T-cell (primary cell): ENCODE data around the gene PDLIM4. TPM values are rescaled to one million over a fixed set of nuclear protein-coding genes. Genes with fewer than 3 reads are reported as not detected.

Source experiments
- ATAC-seq, 4 experiments: fragments of 200-7000 bp in 3 of 4; fragments of 150-1000 bp in 1 of 4; cut with Tn5 transposase; replicated peaks in 1 of 4; 1 replicate in 3 of 4; 2 replicates in 1 of 4; pipeline ENCODE4 v1.10.0; 2021; ENCODE audit warnings: moderate library complexity in 3 of 4, mild to moderate bottlenecking in 2 of 4, moderate number of reproducible peaks in 1 of 4
- CTCF ChIA-PET, 2 donors: fragments of 300-600 bp; sonication (Branson Sonifier 250); formaldehyde crosslinking; loops; one replicate each; lab custom pipeline; 2022; ENCODE audit warnings: antibody characterized with exemption in 2 of 2; lab: Charles Lee
- POLR2A ChIA-PET, 2 donors: fragments of 300-600 bp; sonication (Branson Sonifier 250); formaldehyde crosslinking; loops; one replicate each; lab custom pipeline; 2022; ENCODE audit warnings: antibody characterized with exemption in 2 of 2; lab: Charles Lee
- DNase-seq, 35 experiments: peaks; one replicate each; pipeline versions ENCODE4 v3.0.0 to v3.0.0-alpha.2; 2013 to 2023
- H3K27ac ChIP-seq: one replicate; pipeline ENCODE4 v1.5.1; 2013; ENCODE audit warnings: low read length
- H3K27me3 ChIP-seq, 2 experiments: replicated peaks in 1 of 2; 1 replicate in 1 of 2; 2 replicates in 1 of 2; pipeline versions ENCODE4 v1.6.1 to v1.7.0; 2013; ENCODE audit warnings: low read length in 1 of 2, mixed read lengths in 1 of 2; ENCODE audit not compliant: control insufficient read depth in 2 of 2, insufficient read depth in 2 of 2; ENCODE audit errors: extremely low read depth in 1 of 2
- H3K36me3 ChIP-seq, 2 donors: 1 replicate in 1 of 2; 2 replicates in 1 of 2; pipeline versions ENCODE4 v1.6.1 to v1.7.0; 2013; ENCODE audit warnings: low read length in 1 of 2; ENCODE audit not compliant: control insufficient read depth in 2 of 2, insufficient read depth in 1 of 2; ENCODE audit errors: extremely low read depth in 1 of 2
- H3K4me1 ChIP-seq, 2 experiments: 1 replicate in 1 of 2; 2 replicates in 1 of 2; pipeline versions ENCODE4 v1.6.1 to v1.7.0; 2013; ENCODE audit warnings: low read length in 2 of 2, mixed read lengths in 1 of 2; ENCODE audit not compliant: insufficient read depth in 2 of 2, control insufficient read depth in 1 of 2; ENCODE audit errors: extremely low read depth in 1 of 2
- H3K4me3 ChIP-seq, 2 donors: 1 replicate in 1 of 2; 2 replicates in 1 of 2; pipeline versions ENCODE4 v1.5.1 to v1.7.0; 2013; ENCODE audit warnings: mild to moderate bottlenecking in 2 of 2, low read length in 1 of 2, moderate library complexity in 1 of 2; ENCODE audit not compliant: control insufficient read depth in 1 of 2; ENCODE audit errors: extremely low read depth in 1 of 2
- H3K9me3 ChIP-seq: 2 replicates; pipeline ENCODE4 v1.7.0; 2013
- H3K27ac Mint-ChIP-seq, 2 donors: one replicate each; pipeline ENCODE4 v1.8.0; 2020 to 2021; ENCODE audit warnings: mild to moderate bottlenecking in 2 of 2, mixed read lengths in 2 of 2
- H3K27me3 Mint-ChIP-seq, 2 donors: one replicate each; pipeline ENCODE4 v1.8.0; 2021 to 2022; ENCODE audit warnings: mixed read lengths in 2 of 2
- H3K36me3 Mint-ChIP-seq: one replicate; pipeline ENCODE4 v1.8.0; 2021; ENCODE audit warnings: mixed read lengths
- H3K4me1 Mint-ChIP-seq, 3 donors: one replicate each; pipeline ENCODE4 v1.8.0; 2020 to 2022; ENCODE audit warnings: mixed read lengths in 3 of 3, mild to moderate bottlenecking in 1 of 3
- H3K4me3 Mint-ChIP-seq, 3 donors: one replicate each; pipeline ENCODE4 v1.8.0; 2020 to 2022; ENCODE audit warnings: mild to moderate bottlenecking in 3 of 3, mixed read lengths in 3 of 3, moderate library complexity in 3 of 3
- H3K9me3 Mint-ChIP-seq, 3 donors: one replicate each; pipeline ENCODE4 v1.8.0; 2020 to 2022; ENCODE audit warnings: mixed read lengths in 3 of 3
- WGBS: methylation state at CpG from one replicate; pipeline ENCODE4 v1.1.5; 2013; ENCODE audit warnings: missing lambda C conversion rate; ENCODE audit not compliant: insufficient coverage; 5-methylcytosine and 5-hydroxymethylcytosine counted together
- total RNA-seq, 35 experiments: library from RNA in 6 of 35; stranded (reverse) in 6 of 35; fragments of 120-200 nt in 1 of 35; gene quantifications; one replicate each; pipeline versions ENCODE4 v1.2.1 to v1.2.4 and lab custom pipeline; 2013 to 2026

The PDLIM4 gene
- total RNA-seq, 5 donors from 2014 or later (not counting 1 experiment from before 2014, with no cell fraction given), result not detected

DNA sequence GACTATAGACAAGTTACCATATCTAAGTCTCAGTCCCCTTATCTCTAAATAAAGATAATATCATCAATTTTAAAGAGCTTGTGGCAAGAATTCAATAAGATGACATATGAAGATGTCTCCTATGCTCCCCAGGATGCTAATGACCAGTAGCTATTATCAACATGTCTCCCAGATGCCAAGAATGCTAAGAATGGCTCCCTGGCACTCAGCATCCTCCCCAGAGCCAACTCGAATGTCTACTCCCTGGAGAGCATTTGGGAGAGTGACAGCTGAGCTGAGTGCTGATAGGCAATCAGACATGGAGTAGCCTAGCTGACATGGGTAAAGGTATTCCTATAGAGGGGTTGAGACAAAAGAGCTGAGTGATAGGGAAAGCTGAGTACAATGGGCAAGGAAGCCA, 45.7 kb upstream of the PDLIM4 start:
- DNase-seq (no peak), ATAC-seq (no peak)
- Mint-ChIP-seq H3K36me3 (no peaks in the 10 kb centered on the region), H3K27me3 (no peaks in the 10 kb centered on the region), H3K4me3 (no peak overlapping the region), H3K9me3 (no peaks in the 10 kb centered on the region), H3K4me1 (peaks cover 0 to 5% (median 0%) of the 10 kb centered on the region in 3 donors), H3K27ac (no peak overlapping the region)
- ChIA-PET POLR2A (no interaction called here), CTCF (interaction anchor here in 1 of 2 donors (0.7 to 1.6 kb wide), 2 partner anchors 27 to 642 kb away, joined by 3 to 4 read pairs; no protein-coding TSS in a partner anchor)
- Histone ChIP-seq H3K9me3 (no peaks in the 10 kb centered on the region), H3K4me1 (no peaks in the 10 kb centered on the region), H3K27ac (no peak overlapping the region), H3K27me3 (peaks cover 0 to 5% of the 10 kb centered on the region in 2 experiments), H3K36me3 (no peaks in the 10 kb centered on the region), H3K4me3 (no peak overlapping the region)
- WGBS, result no CpG with 5 or more reads among the region's 1 CpG

- ATAC-seq (no peak), DNase-seq (no peak)
- no peaks in the 10 kb centered on the region for H3K9me3 ChIP-seq
- Mint-ChIP-seq H3K4me1 (no peaks in the 10 kb centered on the region), H3K9me3 (no peaks in the 10 kb centered on the region), H3K27me3 (no peaks in the 10 kb centered on the region), H3K27ac (no peak overlapping the region), H3K4me3 (no peak overlapping the region), H3K36me3 (no peaks in the 10 kb centered on the region)
- no peaks in the 10 kb centered on the region for H3K4me1 ChIP-seq
- no peak overlapping the region for H3K27ac ChIP-seq
- CTCF ChIA-PET, result no interaction called here
- WGBS, result 93% methylated on average over 7 of the region's 7 CpGs
- H3K36me3 ChIP-seq, result no peaks in the 10 kb centered on the region
- H3K4me3 ChIP-seq, result no peak overlapping the region
- POLR2A ChIA-PET, result no interaction called here
- H3K27me3 ChIP-seq, result peaks cover 0 to 5% of the 10 kb centered on the region in 2 experiments
Measured at GRCh38 chr5:132213666-132214065, 43.8 kb upstream of the PDLIM4 start.

- Histone ChIP-seq H3K27ac (no peak overlapping the region), H3K4me1 (no peaks in the 10 kb centered on the region), H3K36me3 (no peaks in the 10 kb centered on the region), H3K9me3 (no peaks in the 10 kb centered on the region), H3K27me3 (peaks cover 0 to 3% of the 10 kb centered on the region in 2 experiments), H3K4me3 (no peak overlapping the region)
- no CpG with 5 or more reads among the region's 4 CpGs for WGBS
- Mint-ChIP-seq H3K4me1 (no peaks in the 10 kb centered on the region), H3K36me3 (no peaks in the 10 kb centered on the region), H3K27ac (no peak overlapping the region), H3K27me3 (no peaks in the 10 kb centered on the region), H3K9me3 (no peaks in the 10 kb centered on the region), H3K4me3 (no peak overlapping the region)
- ChIA-PET CTCF (no interaction called here), POLR2A (no interaction called here)
- DNase-seq (no peak), ATAC-seq (no peak)
Measured at GRCh38 chr5:132214491-132214890, 43.0 kb upstream of the PDLIM4 start.

DNA sequence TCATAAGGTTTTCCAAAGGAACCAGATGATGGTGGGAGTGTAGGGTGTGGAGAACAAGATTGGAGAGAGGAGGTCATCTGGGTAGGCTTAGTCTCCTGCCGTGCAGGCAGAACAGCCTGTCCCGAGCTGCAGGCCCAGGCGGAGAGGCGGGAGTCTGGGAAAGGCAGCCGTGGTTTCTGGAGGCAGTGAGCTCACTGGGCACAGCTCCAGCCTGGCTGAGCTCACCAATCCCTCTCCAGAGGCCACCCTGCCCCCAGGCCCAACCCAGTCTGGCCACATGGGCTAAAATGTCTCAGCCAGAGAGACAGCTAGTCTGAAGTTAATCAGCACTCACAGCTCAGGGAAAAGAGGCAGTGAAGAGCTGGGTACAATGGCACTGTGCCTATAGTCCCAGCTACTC, 42.2 kb upstream of the PDLIM4 start:
- Mint-ChIP-seq H3K27ac (no peak overlapping the region), H3K9me3 (no peaks in the 10 kb centered on the region), H3K27me3 (no peaks in the 10 kb centered on the region), H3K4me3 (no peak overlapping the region), H3K36me3 (no peaks in the 10 kb centered on the region), H3K4me1 (no peaks in the 10 kb centered on the region)
- ATAC-seq, result no peak
- H3K27ac ChIP-seq, result no peak overlapping the region
- CTCF ChIA-PET, result interaction anchor here in 1 of 2 donors (0.6 kb wide), 1 partner anchor 385 kb away, joined by 4 read pairs; no protein-coding TSS in a partner anchor
- H3K36me3 ChIP-seq, result no peaks in the 10 kb centered on the region
- no peak overlapping the region for H3K4me3 ChIP-seq
- no peaks in the 10 kb centered on the region for H3K9me3 ChIP-seq
- no peaks in the 10 kb centered on the region for H3K4me1 ChIP-seq
- peaks cover 0 to 2% of the 10 kb centered on the region in 2 experiments for H3K27me3 ChIP-seq
- DNase-seq, result no peak
- POLR2A ChIA-PET, result no interaction called here
- WGBS, result 67% methylated on average over 1 of the region's 5 CpGs

- CTCF ChIA-PET, result no interaction called here
- Histone ChIP-seq H3K36me3 (no peaks in the 10 kb centered on the region), H3K9me3 (no peaks in the 10 kb centered on the region), H3K4me1 (no peaks in the 10 kb centered on the region), H3K27ac (no peak overlapping the region), H3K27me3 (no peaks in the 10 kb centered on the region), H3K4me3 (no peak overlapping the region)
- Mint-ChIP-seq H3K4me3 (no peak overlapping the region), H3K9me3 (no peaks in the 10 kb centered on the region), H3K27ac (no peak overlapping the region), H3K4me1 (peaks cover 0 to 2% (median 0%) of the 10 kb centered on the region in 3 donors), H3K27me3 (no peaks in the 10 kb centered on the region), H3K36me3 (no peaks in the 10 kb centered on the region)
- ATAC-seq (no peak), DNase-seq (no peak)
- POLR2A ChIA-PET, result no interaction called here
- no CpG with 5 or more reads among the region's 4 CpGs for WGBS
Measured at GRCh38 chr5:132218321-132218720, 39.2 kb upstream of the PDLIM4 start.

DNA sequence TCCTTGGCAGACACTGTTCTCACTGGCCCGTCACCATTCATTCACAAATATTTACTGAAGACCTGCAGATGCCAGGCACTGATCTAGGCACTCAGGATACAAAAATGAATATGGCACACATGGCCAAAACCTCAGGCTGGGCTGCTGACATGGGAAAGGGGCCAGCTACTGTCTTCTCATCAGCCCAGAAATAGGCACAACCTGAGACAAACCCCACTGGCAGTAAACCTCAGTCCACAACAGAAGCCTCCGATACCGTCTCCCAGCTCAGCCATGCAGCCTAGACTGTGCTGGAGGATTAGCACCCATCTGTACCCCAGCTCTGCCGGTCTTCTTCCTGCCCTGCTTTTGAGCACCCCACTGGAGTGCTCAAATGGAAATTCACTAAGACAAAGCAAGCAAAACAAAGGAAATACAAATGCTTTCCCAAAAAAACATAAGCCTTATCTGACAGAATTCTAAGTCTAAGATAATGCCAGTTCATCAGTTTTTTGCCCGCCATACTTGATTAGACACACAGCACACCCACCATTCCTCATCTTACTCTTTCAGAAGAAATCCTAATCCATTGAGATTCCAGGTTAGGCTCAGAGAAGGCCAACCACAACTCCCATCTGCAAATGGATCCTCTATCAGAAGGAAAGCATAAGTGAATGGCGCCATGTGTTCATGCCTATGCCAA, 38.1 kb upstream of the PDLIM4 start:
- POLR2A ChIA-PET, result no interaction called here
- ATAC-seq, result no peak
- Mint-ChIP-seq H3K4me1 (peaks cover 0 to 2% (median 0%) of the 10 kb centered on the region in 3 donors), H3K9me3 (no peaks in the 10 kb centered on the region), H3K4me3 (no peak overlapping the region), H3K27me3 (no peaks in the 10 kb centered on the region), H3K36me3 (no peaks in the 10 kb centered on the region), H3K27ac (no peak overlapping the region)
- no peaks in the 10 kb centered on the region for H3K36me3 ChIP-seq
- H3K9me3 ChIP-seq, result no peaks in the 10 kb centered on the region
- H3K4me1 ChIP-seq, result no peaks in the 10 kb centered on the region
- CTCF ChIA-PET, result no interaction called here
- no peak for DNase-seq
- no peak overlapping the region for H3K4me3 ChIP-seq
- no peak overlapping the region for H3K27ac ChIP-seq
- no peaks in the 10 kb centered on the region for H3K27me3 ChIP-seq
- WGBS, result 97% methylated on average over 5 of the region's 6 CpGs
